ENCODE measurements around the gene GYPC.

GYPC gene

DNA sequence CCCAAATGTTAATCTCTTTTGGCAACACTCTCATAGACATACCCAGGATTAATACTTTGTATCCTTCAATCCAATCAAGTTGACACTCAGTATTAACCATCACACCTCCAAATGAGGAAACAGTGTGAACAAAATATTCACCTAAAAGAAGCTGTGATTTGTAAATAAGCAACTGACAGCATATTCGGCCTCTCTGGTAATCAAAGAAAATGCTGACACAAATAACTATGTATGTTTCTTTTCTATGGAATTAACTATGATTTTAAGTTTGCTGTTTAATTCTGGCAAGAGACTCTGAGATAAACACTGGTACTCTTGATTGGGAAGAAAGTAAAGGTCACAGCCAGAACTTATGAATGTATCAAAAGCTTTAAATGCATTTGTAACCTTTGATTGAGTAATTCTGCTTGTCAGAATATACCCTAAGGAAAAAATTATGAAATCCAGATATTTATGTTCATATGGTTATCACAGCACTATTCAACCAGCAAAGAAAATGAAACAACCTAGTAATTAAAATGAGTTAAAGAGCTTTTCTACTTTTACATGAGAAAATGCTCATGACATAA is 3.6 kb upstream of the GYPC start:
- TF ChIP-seq, protein P1, sequence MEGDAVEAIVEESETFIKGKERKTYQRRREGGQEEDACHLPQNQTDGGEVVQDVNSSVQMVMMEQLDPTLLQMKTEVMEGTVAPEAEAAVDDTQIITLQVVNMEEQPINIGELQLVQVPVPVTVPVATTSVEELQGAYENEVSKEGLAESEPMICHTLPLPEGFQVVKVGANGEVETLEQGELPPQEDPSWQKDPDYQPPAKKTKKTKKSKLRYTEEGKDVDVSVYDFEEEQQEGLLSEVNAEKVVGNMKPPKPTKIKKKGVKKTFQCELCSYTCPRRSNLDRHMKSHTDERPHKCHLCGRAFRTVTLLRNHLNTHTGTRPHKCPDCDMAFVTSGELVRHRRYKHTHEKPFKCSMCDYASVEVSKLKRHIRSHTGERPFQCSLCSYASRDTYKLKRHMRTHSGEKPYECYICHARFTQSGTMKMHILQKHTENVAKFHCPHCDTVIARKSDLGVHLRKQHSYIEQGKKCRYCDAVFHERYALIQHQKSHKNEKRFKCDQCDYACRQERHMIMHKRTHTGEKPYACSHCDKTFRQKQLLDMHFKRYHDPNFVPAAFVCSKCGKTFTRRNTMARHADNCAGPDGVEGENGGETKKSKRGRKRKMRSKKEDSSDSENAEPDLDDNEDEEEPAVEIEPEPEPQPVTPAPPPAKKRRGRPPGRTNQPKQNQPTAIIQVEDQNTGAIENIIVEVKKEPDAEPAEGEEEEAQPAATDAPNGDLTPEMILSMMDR (conservative IDR thresholded peaks at IDR 0.05): no peak
- H3K27ac ChIP-seq: no peak overlapping the region

DNA sequence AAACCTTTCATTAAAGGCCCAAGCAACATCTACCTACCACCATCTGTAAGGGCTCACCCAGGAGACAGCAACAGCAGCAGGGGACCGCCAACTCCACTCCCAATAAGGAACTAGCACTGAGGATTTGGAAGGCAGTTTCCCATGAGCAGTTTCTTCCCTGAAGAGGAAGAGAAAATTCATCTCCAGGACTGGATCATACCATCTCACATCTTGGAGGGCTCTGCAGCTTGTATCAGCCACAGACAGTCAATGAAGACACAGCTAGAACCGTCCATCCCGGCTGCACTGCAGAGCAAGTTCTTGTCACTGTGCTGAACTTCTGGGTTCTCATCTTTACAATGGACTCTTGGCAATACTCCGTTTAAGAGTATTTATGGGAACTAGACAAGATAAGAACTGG is 2.8 kb upstream of the GYPC start:
- TF ChIP-seq, protein P1 (conservative IDR thresholded peaks at IDR 0.05): no peak

DNA sequence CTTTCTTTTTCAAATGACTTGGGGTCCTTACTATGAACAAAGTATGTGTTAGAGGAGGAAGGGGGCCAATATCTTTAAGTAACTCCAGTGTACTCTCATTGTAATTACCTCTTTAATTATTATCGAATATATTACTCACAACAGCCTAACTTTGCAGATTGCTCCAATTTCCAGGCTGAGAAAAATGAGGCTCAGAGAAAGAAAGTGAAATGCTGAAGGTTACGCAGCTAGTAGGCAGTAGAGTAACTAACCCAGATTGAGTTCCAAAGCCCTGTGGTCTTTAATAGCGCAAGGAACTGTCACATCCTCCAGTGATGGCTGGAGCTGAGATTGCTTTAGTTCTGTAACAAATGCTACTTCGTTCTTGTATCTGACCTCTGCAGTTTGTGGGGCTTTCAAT is 2.2 kb upstream of the GYPC start:
- TF ChIP-seq, protein P1 (conservative IDR thresholded peaks at IDR 0.05): no peak
- no peak overlapping the region for H3K27ac ChIP-seq

More for the DNA sequence above, 2.8 kb upstream of the GYPC start:
- H3K27ac ChIP-seq: no peak overlapping the region

DNA sequence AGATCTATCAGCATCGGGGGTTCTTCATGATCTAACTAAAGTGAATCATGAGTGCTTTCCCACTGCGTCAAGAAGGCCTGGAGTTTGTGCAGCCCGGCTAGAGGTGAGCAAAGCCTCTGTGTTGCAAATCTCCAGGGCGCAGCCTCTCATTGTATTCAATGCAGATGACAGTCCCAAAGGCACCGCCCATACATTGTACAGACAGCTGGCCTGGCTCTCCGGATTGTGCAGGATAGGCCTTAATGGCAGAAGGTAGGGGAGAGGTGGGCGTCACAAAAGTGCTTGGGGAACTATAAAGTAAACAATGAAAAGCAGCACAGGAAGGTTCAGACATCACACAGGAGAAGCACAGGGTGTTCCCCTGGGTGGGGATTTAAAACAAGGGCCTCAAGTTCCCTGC is 907 bp upstream of the GYPC start:
- TF ChIP-seq, protein P1 (conservative IDR thresholded peaks at IDR 0.05): no peak
- H3K27ac ChIP-seq: no peak overlapping the region

DNA sequence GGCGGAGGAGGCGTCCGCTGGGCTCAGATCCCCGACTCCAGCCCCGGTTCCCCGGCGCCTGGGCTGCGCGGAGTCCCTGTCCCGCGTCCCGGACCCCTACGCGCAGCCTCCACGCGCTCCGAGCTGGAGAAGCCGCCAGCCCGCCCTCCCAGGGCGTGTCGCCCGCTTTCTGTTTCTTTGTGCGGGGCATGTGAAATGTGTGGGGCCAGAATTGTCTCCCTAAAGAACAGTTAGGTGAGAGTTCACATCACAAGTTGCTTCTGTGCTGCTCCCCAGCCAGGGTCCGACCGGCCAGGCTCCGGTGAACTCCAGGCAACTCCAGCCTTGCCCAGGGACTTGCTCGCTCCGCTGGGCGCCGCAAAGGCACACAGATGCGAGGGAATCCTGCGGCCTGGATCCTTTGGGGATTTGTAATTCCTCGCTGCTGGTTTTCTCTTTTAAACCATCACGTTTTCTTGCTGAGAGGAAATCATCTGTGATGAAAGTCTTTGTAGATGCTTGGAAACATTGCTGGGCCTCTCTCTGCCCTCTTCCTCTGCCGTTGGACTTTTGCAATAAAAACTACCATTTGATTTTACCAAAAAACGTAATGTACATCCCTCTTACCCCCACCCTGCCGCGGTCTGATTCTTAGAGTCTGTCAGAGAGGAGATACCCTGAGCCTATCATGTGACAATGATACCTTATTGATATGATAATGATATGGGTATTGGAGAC is 631 bp downstream of the GYPC start:
- TF ChIP-seq, protein P1 (conservative IDR thresholded peaks at IDR 0.05): no peak
- H3K27ac ChIP-seq: no peak overlapping the region

DNA sequence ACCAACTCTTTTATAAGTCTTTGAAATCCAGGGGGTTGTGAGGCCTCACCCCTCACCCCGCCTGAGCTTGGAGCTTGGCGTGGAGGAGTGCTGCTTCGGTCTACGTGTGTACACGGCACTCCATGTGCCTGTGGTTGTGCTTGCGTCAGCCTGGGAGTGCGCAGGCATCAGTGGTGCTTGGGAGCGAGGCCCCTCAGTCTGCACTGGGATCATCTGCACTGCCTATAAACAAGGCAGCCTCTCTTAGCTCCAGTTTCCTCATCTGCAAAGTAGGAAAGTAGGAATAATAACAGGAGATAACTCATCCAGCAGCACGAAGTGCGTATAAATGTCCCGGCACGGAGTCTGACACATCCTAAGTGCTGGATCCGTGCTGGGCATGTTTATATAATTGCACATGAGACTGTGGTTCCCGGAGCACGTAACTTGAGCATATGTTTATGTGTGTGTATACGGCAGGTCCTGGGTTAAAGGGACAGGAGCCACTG is 1.2 kb downstream of the GYPC start:
- TF ChIP-seq, protein P1 (conservative IDR thresholded peaks at IDR 0.05): no peak
- no peak overlapping the region for H3K27ac ChIP-seq

DNA sequence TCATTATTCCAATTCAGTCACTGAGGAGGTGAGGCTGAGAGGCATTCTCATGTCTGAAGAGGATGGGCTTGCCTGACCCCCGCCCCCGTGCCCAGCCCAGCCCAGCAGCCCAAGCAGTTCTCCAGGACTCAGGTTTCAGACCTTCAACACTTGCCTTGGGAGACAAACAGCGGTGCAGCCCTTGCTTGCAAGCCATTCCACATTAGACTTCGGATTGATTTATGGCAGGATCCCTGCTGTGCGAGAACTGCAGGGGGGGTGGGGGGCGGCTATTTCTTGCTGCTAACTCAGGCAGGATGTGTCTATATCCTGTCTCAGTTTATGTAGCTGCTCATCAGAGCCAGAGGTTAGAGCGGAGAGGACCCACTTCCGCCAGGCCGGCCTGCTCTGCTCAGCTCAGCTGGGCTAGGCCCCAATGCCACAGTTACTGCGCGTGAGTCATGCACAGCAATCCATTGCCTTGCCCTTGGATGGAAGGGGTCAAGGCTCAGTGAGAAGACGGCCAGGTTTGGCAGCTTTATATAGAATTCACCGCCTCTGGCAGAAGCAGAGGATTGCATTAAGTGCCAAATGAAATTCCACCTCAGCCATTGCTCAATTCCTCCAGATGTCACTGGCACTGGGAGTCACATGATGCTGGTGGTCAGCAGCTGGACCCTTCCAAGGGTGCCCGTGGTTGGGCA is 1.8 kb downstream of the GYPC start:
- H3K27ac ChIP-seq: no peak overlapping the region
- TF ChIP-seq, protein P1 (conservative IDR thresholded peaks at IDR 0.05): no peak

Data from VCaP (cell line).